Fibroblast of lung (primary cell): ENCODE data around the gene MEG3.

Source experiments
- CTCF ChIP-seq, 2 donors: IDR thresholded peaks in 1 of 2; conservative IDR thresholded peaks in 1 of 2; 1 replicate in 1 of 2; 2 replicates in 1 of 2; pipeline ENCODE4 v1.5.1; 2011 to 2012; ENCODE audit warnings: low read length in 2 of 2, control low read depth in 1 of 2, inconsistent platforms in 1 of 2, low read depth in 1 of 2, mild to moderate bottlenecking in 1 of 2
- EZH2 ChIP-seq: IDR thresholded peaks from 2 replicates; pipeline ENCODE4 v1.5.1; 2012; ENCODE audit warnings: low read length, control low read depth, mild to moderate bottlenecking; ENCODE audit errors: missing control alignments

GRCh38 chr14:100874411-100875091 lies 48.6 kb downstream of the MEG3 start:
- no peak for TF ChIP-seq EZH2
- no peak for TF ChIP-seq CTCF (conservative IDR thresholded peaks at IDR 0.05 in 1 of 2, IDR thresholded peaks at IDR 0.05 in 1 of 2; ENCODE audit: low read depth in 1 of 2, low read length in 2 of 2)
